HepG2 (cell line): ENCODE measurements around the gene RPEL1. TPM values are rescaled to one million over a fixed set of nuclear protein-coding genes. Genes with fewer than 3 reads are reported as not detected.

Experiments
- CEBPG ChIP-seq: IDR thresholded peaks from 2 replicates; pipeline ENCODE4 v1.6.1; 2016
- CTCF ChIP-seq: sonication (generic); formaldehyde crosslinking; IDR thresholded peaks from 2 replicates; pipeline ENCODE4 v1.5.0; 2020; ENCODE audit warnings: mild to moderate bottlenecking, missing genetic modification reagents, moderate library complexity
- DNMT1 ChIP-seq: sonication (generic); formaldehyde crosslinking; IDR thresholded peaks from 2 replicates; pipeline ENCODE4 v1.5.1; 2020; ENCODE audit warnings: mild to moderate bottlenecking, missing genetic modification reagents
- ERF ChIP-seq: IDR thresholded peaks from 2 replicates; pipeline ENCODE4 v1.6.1; 2018; ENCODE audit warnings: missing biosample characterization, missing genetic modification reagents
- MAX ChIP-seq: IDR thresholded peaks from 2 replicates; pipeline ENCODE4 v1.6.1; 2012; ENCODE audit warnings: inconsistent platforms
- MYC ChIP-seq: sonication (generic); formaldehyde crosslinking; IDR thresholded peaks from 2 replicates; pipeline ENCODE4 v1.9.0; 2021; ENCODE audit warnings: missing genetic modification reagents, borderline replicate concordance
- SMARCC2 ChIP-seq: fragments of 450-650 bp; IDR thresholded peaks from 2 replicates; pipeline ENCODE4 v1.6.1; 2017; ENCODE audit warnings: antibody characterized with exemption, mild to moderate bottlenecking
- TEAD3 ChIP-seq: optimal IDR thresholded peaks from 2 replicates; pipeline ENCODE3; 2016; ENCODE audit warnings: borderline replicate concordance
- ZEB1 ChIP-seq: IDR thresholded peaks from 2 replicates; pipeline ENCODE4 v1.6.1; 2012; ENCODE audit warnings: mild to moderate bottlenecking, low read depth, inconsistent platforms; ENCODE audit not compliant: insufficient replicate concordance
- ZFP1 ChIP-seq: IDR thresholded peaks from 2 replicates; pipeline ENCODE4 v1.6.1; 2016
- ZNF263 ChIP-seq: sonication (generic); formaldehyde crosslinking; IDR thresholded peaks from 2 replicates; pipeline ENCODE4 v1.4.0; 2020; ENCODE audit warnings: missing genetic modification reagents
- ZNF691 ChIP-seq: sonication (generic); formaldehyde crosslinking; IDR thresholded peaks from 2 replicates; pipeline ENCODE4 v1.4.0; 2020; ENCODE audit warnings: missing genetic modification reagents, low read depth, mild to moderate bottlenecking, borderline replicate concordance
- ZNF746 ChIP-seq: sonication (generic); formaldehyde crosslinking; IDR thresholded peaks from 2 replicates; pipeline ENCODE4 v1.8.0; 2022; ENCODE audit warnings: mild to moderate bottlenecking, missing genetic modification reagents
- polyA plus RNA-seq, 8 experiments: library from polyadenylated mRNA; depleted of rRNA in 3 of 8; stranded (reverse) in 7 of 8; unstranded in 1 of 8; fragments of >200 nt; fragmentation: Illumina TruSeq in 4 of 8; extraction: Trizol in 4 of 8; gene quantifications; 2 replicates each; pipeline versions ENCODE4 v1.2.1 to v1.2.3, GENCODE V29; 2011 to 2016; ENCODE audit warnings: low read depth in 4 of 8, missing spikeins in 1 of 8, mixed read lengths in 1 of 8; ENCODE audit not compliant: insufficient read depth in 1 of 8
- total RNA-seq, 5 experiments: library from RNA; depleted of rRNA; stranded (reverse); fragments of >200 nt; fragmentation: Illumina TruSeq; extraction: Trizol; gene quantifications; 2 replicates each; pipeline ENCODE4 v1.2.3, GENCODE V29; 2016; ENCODE audit warnings: low read depth in 1 of 5
- TF ChIP-seq, protein P1 (sequence below): sonication (generic); formaldehyde crosslinking; IDR thresholded peaks from 2 replicates; pipeline ENCODE4 v1.4.0; 2020; ENCODE audit warnings: mild to moderate bottlenecking, missing genetic modification reagents

RPEL1 gene
- total and polyA plus RNA-seq, 2 of the 13 experiments (the other 11 are each of a cell fraction or from before 2014, with no cell fraction given): 0.04 to 0.07 TPM

DNA sequence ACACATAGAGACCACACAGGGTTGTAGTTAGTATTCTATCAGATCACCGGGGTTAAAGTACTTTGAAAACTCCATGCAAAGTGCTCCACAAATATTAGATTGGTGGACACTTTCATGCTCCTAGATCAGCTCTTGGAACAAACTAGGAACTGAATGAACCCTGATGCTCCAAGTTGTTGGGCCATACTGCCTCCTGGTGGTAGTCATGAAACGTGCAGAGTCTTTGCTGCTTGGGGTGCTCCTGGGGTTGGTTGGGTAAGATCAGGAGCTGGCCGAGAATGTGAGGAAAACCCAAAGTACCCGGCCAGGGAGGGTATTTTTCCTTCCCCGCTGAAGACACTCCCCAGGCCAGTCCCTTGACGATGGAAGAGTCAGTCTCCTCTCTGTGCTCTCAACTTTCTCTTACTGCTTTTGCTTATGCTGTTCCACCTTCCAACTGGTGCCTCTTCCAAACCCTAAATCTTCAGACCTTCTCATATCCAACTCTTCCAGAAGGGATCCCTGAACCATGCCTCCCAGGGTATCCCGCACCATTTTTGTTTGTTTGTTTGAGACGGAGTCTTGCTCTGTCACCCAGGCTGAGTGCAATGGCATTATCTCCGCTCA lies 918 bp upstream of the RPEL1 start (continued):
- peak; percentile 91 for TF ChIP-seq CTCF (CRISPR knock-in tag)
- no peak for TF ChIP-seq ZEB1
- 0 out of 2 replicates have a peak, but pooled peaks have one; percentile 35 for TF ChIP-seq ZNF263
- no peak for TF ChIP-seq DNMT1 (CRISPR knock-in tag)
- no peak for TF ChIP-seq MYC (CRISPR knock-in tag)
- TF ChIP-seq TEAD3 (CRISPR knock-in tag): peak; percentile 85
- TF ChIP-seq ZNF746 (CRISPR knock-in tag): no peak
- TF ChIP-seq CEBPG (CRISPR knock-in tag): peak; percentile 34
- no peak for TF ChIP-seq SMARCC2
- TF ChIP-seq ERF: peak; percentile 44; the same call in 1 of the 2 replicates
- TF ChIP-seq ZNF691: peak; percentile 67; the same call in 1 of the 2 replicates
- no peak for TF ChIP-seq ZFP1
- peak; percentile 33; the same call in 1 of the 2 replicates for TF ChIP-seq MAX
- TF ChIP-seq, protein P1, sequence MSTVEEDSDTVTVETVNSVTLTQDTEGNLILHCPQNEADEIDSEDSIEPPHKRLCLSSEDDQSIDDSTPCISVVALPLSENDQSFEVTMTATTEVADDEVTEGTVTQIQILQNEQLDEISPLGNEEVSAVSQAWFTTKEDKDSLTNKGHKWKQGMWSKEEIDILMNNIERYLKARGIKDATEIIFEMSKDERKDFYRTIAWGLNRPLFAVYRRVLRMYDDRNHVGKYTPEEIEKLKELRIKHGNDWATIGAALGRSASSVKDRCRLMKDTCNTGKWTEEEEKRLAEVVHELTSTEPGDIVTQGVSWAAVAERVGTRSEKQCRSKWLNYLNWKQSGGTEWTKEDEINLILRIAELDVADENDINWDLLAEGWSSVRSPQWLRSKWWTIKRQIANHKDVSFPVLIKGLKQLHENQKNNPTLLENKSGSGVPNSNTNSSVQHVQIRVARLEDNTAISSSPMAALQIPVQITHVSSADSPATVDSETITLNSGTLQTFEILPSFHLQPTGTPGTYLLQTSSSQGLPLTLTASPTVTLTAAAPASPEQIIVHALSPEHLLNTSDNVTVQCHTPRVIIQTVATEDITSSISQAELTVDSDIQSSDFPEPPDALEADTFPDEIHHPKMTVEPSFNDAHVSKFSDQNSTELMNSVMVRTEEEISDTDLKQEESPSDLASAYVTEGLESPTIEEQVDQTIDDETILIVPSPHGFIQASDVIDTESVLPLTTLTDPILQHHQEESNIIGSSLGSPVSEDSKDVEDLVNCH (CRISPR knock-in tag): no peak
